ENCODE measurements around the gene CDH23.
A peak's percentile ranks its signal among the peaks of the same experiment; 100 is the strongest.

CDH23 gene

GRCh38 chr10:71671994-71672946, 275.6 kb downstream of the CDH23 start:
- no peak overlapping the region for H3K4me3 ChIP-seq (ENCODE audit: low read length)
- no peak for DNase-seq (ENCODE audit: low read depth)
- TF ChIP-seq, protein P1, sequence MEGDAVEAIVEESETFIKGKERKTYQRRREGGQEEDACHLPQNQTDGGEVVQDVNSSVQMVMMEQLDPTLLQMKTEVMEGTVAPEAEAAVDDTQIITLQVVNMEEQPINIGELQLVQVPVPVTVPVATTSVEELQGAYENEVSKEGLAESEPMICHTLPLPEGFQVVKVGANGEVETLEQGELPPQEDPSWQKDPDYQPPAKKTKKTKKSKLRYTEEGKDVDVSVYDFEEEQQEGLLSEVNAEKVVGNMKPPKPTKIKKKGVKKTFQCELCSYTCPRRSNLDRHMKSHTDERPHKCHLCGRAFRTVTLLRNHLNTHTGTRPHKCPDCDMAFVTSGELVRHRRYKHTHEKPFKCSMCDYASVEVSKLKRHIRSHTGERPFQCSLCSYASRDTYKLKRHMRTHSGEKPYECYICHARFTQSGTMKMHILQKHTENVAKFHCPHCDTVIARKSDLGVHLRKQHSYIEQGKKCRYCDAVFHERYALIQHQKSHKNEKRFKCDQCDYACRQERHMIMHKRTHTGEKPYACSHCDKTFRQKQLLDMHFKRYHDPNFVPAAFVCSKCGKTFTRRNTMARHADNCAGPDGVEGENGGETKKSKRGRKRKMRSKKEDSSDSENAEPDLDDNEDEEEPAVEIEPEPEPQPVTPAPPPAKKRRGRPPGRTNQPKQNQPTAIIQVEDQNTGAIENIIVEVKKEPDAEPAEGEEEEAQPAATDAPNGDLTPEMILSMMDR (IDR thresholded peaks at IDR 0.05; ENCODE audit: insufficient read depth, low read depth, low read length, missing control alignments): no peak

GRCh38 chr10:71675295-71675970, 278.7 kb downstream of the CDH23 start:
- TF ChIP-seq, protein P1 (IDR thresholded peaks at IDR 0.05; ENCODE audit: insufficient read depth, low read depth, low read length, missing control alignments): no peak
- H3K4me3 ChIP-seq (ENCODE audit: low read length): no peak overlapping the region
- DNase-seq (ENCODE audit: low read depth): peak; percentile 53

DNA sequence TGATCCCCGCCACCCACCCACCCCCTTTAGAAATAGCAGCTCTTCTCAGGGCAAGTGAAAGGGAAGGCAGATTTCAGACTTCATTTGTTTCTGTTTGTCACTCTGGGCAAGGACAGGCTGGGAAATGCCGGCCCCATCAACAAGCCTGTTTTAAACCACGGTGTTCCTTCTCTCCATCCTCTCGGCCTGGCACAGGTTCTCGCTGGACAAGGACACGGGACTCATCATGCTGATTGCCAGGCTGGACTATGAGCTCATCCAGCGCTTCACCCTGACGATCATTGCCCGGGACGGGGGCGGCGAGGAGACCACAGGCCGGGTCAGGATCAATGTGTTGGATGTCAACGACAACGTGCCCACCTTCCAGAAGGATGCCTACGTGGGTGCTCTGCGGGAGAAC, 280.5 kb downstream of the CDH23 start:
- TF ChIP-seq, protein P1 (IDR thresholded peaks at IDR 0.05; ENCODE audit: insufficient read depth, low read depth, low read length, missing control alignments): no peak
- H3K4me3 ChIP-seq (ENCODE audit: low read length): no peak overlapping the region
- no peak for DNase-seq (ENCODE audit: low read depth)

- TF ChIP-seq, protein P1 (IDR thresholded peaks at IDR 0.05; ENCODE audit: insufficient read depth, low read depth, low read length, missing control alignments): no peak
- no peak overlapping the region for H3K4me3 ChIP-seq (ENCODE audit: low read length)
- DNase-seq (ENCODE audit: low read depth): no peak
Measured at GRCh38 chr10:71678057-71678805, 281.5 kb downstream of the CDH23 start.

- H3K4me3 ChIP-seq (ENCODE audit: low read length): no peak overlapping the region
- TF ChIP-seq, protein P1 (IDR thresholded peaks at IDR 0.05; ENCODE audit: insufficient read depth, low read depth, low read length, missing control alignments): no peak
- no peak for DNase-seq (ENCODE audit: low read depth)
Measured at GRCh38 chr10:71679425-71679824, 282.7 kb downstream of the CDH23 start.

- no peak overlapping the region for H3K4me3 ChIP-seq (ENCODE audit: low read length)
- no peak for DNase-seq (ENCODE audit: low read depth)
- TF ChIP-seq, protein P1 (IDR thresholded peaks at IDR 0.05; ENCODE audit: insufficient read depth, low read depth, low read length, missing control alignments): no peak
Measured at GRCh38 chr10:71681977-71682376, 285.3 kb downstream of the CDH23 start.

Measured in epithelial cell of esophagus (primary cell).